Gastrocnemius medialis (tissue), 4 donors: Measurements from ENCODE around the gene FAM3C.

ENCODE experiments used
- POLR2A ChIP-seq, 2 donors: fragments of 450-650 bp; IDR thresholded peaks; one replicate each; pipeline ENCODE4 v1.6.1; 2017; ENCODE audit warnings: antibody characterized with exemption in 2 of 2, mild to moderate bottlenecking in 2 of 2, moderate library complexity in 2 of 2
- TF ChIP-seq, protein P1 (sequence below), 5 experiments: fragments of 450-650 bp in 3 of 5; fragments of 200-600 bp in 2 of 5; sonication (generic) in 2 of 5; IDR thresholded peaks in 4 of 5; conservative IDR thresholded peaks in 1 of 5; 1 replicate in 4 of 5; 2 replicates in 1 of 5; pipeline ENCODE4 v1.5.1; 2016 to 2019; ENCODE audit warnings: antibody characterized with exemption in 5 of 5, mild to moderate bottlenecking in 3 of 5, moderate library complexity in 3 of 5

DNA sequence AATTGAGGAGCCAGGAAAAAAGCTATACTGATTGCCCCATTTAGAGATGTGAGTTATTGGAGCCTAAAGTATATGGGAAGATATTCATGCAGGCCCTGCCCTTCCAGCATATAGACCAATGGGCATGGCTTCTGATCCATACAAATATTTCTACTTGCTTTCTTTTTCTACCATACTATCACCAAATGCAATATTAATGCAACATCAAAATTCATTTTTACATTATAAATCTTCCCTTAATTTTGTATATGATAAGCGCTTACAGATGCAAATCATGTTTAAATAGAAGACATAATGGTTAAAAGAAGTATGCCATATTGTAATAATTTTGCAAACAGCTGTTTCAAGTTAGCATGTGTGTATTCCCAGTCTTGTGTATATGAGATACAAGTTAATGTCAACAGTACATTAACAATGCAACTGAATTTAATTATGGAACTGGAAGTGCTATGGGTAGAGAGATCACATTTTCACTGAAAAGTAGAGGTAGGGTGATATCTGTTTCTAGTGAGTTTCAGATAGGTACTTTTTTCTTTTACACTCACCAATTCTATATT is 91.9 kb downstream of the FAM3C start:
- TF ChIP-seq, protein P1, sequence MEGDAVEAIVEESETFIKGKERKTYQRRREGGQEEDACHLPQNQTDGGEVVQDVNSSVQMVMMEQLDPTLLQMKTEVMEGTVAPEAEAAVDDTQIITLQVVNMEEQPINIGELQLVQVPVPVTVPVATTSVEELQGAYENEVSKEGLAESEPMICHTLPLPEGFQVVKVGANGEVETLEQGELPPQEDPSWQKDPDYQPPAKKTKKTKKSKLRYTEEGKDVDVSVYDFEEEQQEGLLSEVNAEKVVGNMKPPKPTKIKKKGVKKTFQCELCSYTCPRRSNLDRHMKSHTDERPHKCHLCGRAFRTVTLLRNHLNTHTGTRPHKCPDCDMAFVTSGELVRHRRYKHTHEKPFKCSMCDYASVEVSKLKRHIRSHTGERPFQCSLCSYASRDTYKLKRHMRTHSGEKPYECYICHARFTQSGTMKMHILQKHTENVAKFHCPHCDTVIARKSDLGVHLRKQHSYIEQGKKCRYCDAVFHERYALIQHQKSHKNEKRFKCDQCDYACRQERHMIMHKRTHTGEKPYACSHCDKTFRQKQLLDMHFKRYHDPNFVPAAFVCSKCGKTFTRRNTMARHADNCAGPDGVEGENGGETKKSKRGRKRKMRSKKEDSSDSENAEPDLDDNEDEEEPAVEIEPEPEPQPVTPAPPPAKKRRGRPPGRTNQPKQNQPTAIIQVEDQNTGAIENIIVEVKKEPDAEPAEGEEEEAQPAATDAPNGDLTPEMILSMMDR (IDR thresholded peaks at IDR 0.05 in 4 of 5, conservative IDR thresholded peaks at IDR 0.05 in 1 of 5) = no peak
- TF ChIP-seq POLR2A (IDR thresholded peaks at IDR 0.05) = no peak
